ENCODE data around the gene HP1BP3.

The HP1BP3 gene

GRCh38 chr1:20708891-20709290, 78.2 kb downstream of the HP1BP3 start:
- TF ChIP-seq FOXM1 (IDR thresholded peaks at IDR 0.05; ENCODE audit: borderline replicate concordance, low read depth): no peak
- TF ChIP-seq ZBTB7A (IDR thresholded peaks at IDR 0.05; ENCODE audit: low read depth): no peak
- TF ChIP-seq, protein P1, sequence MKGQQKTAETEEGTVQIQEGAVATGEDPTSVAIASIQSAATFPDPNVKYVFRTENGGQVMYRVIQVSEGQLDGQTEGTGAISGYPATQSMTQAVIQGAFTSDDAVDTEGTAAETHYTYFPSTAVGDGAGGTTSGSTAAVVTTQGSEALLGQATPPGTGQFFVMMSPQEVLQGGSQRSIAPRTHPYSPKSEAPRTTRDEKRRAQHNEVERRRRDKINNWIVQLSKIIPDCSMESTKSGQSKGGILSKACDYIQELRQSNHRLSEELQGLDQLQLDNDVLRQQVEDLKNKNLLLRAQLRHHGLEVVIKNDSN (IDR thresholded peaks at IDR 0.05): no peak
- no peak for TF ChIP-seq EGR1 (IDR thresholded peaks at IDR 0.05)
- TF ChIP-seq NFIC (IDR thresholded peaks at IDR 0.05): no peak
- no peak for TF ChIP-seq RAD21 (IDR thresholded peaks at IDR 0.05; ENCODE audit: low read depth)
- TF ChIP-seq, protein P2, sequence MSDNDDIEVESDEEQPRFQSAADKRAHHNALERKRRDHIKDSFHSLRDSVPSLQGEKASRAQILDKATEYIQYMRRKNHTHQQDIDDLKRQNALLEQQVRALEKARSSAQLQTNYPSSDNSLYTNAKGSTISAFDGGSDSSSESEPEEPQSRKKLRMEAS (IDR thresholded peaks at IDR 0.05): no peak
- no peak for TF ChIP-seq CREB1 (IDR thresholded peaks at IDR 0.05; ENCODE audit: low read depth)
- TF ChIP-seq TCF12 (IDR thresholded peaks at IDR 0.05; ENCODE audit: low read depth): no peak

- no peak for TF ChIP-seq TEAD4 (IDR thresholded peaks at IDR 0.05)
- no peak for TF ChIP-seq RAD21 (IDR thresholded peaks at IDR 0.05; ENCODE audit: low read depth)
- TF ChIP-seq TCF12 (IDR thresholded peaks at IDR 0.05; ENCODE audit: low read depth): no peak
- TF ChIP-seq REST (IDR thresholded peaks at IDR 0.05; ENCODE audit: low read depth): no peak
- TF ChIP-seq YY1 (IDR thresholded peaks at IDR 0.05; ENCODE audit: low read depth): no peak
- TF ChIP-seq EP300 (IDR thresholded peaks at IDR 0.05; ENCODE audit: borderline replicate concordance): no peak
- TF ChIP-seq NFIC (IDR thresholded peaks at IDR 0.05): no peak
- TF ChIP-seq TAF1 (IDR thresholded peaks at IDR 0.05; ENCODE audit: low read depth): no peak
- TF ChIP-seq FOXM1 (IDR thresholded peaks at IDR 0.05; ENCODE audit: borderline replicate concordance, low read depth): no peak
- TF ChIP-seq, protein P2 (IDR thresholded peaks at IDR 0.05): no peak
- no peak for TF ChIP-seq CREB1 (IDR thresholded peaks at IDR 0.05; ENCODE audit: low read depth)
- TF ChIP-seq, protein P1 (IDR thresholded peaks at IDR 0.05): no peak
- no peak for TF ChIP-seq ZBTB7A (IDR thresholded peaks at IDR 0.05; ENCODE audit: low read depth)
- no peak for TF ChIP-seq CEBPB (IDR thresholded peaks at IDR 0.05)
- no peak for TF ChIP-seq EGR1 (IDR thresholded peaks at IDR 0.05)
Measured at GRCh38 chr1:20708057-20708456, 79.0 kb downstream of the HP1BP3 start.

DNA sequence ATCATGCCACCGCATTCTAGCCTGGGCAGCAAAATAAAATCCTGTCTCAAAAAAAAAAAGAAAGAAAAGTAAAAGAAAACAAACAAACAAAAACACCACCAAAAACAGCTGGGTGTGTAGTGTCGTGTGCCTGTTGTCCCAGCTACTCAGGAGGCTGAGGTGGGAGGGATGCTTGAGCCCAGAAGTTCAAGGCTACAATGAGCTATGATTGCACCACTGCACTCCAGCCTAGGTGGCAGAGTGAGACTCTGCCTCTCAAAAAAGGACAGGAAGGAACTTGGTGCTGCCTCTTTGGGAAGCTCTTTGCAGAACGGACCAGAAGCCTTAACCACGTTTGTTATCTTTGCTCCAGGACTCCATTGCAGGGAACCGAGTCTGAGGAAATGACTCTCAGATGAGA, 80.3 kb downstream of the HP1BP3 start:
- TF ChIP-seq CEBPB (IDR thresholded peaks at IDR 0.05): no peak
- TF ChIP-seq EP300 (IDR thresholded peaks at IDR 0.05; ENCODE audit: borderline replicate concordance): no peak
- no peak for TF ChIP-seq NFIC (IDR thresholded peaks at IDR 0.05)

GRCh38 chr1:20705203-20705755, 81.8 kb downstream of the HP1BP3 start:
- TF ChIP-seq TCF12 (IDR thresholded peaks at IDR 0.05; ENCODE audit: low read depth): no peak
- no peak for TF ChIP-seq CEBPB (IDR thresholded peaks at IDR 0.05)
- TF ChIP-seq, protein P1 (IDR thresholded peaks at IDR 0.05): no peak

GRCh38 chr1:20704390-20705202, 82.5 kb downstream of the HP1BP3 start:
- TF ChIP-seq CREB1 (IDR thresholded peaks at IDR 0.05; ENCODE audit: low read depth): no peak
- TF ChIP-seq FOXM1 (IDR thresholded peaks at IDR 0.05; ENCODE audit: borderline replicate concordance, low read depth): no peak
- no peak for TF ChIP-seq RAD21 (IDR thresholded peaks at IDR 0.05; ENCODE audit: low read depth)
- TF ChIP-seq, protein P2 (IDR thresholded peaks at IDR 0.05): no peak

GRCh38 chr1:20703124-20703756, 83.9 kb downstream of the HP1BP3 start:
- no peak for TF ChIP-seq CEBPB (IDR thresholded peaks at IDR 0.05)

DNA sequence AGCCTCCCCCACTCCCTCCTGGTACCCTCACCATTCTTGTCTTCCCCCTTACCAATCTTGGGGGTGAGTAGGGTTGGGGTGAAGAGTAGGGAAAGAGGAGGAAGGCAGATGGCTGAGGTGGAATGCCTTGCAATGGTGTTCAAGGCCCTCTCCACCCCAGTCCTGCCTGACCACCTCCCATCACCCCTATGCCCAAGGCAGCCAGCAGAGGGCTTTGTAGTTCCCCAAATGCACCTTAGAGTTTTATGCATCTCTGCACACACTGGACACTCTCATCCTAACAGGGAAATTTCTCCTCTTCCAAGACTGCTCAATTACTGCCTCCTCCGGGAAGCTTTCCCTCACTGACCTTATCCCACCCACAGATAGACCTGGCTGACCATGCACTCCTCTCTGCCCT, 84.7 kb downstream of the HP1BP3 start:
- TF ChIP-seq RAD21 (IDR thresholded peaks at IDR 0.05; ENCODE audit: low read depth) (peak; percentile 44; the same call in 1 of the 2 replicates), TAF1 (IDR thresholded peaks at IDR 0.05; ENCODE audit: low read depth) (no peak)
